Naive thymus-derived CD4-positive, alpha-beta T cell (primary cell): Measurements from ENCODE around the gene CLRN2. TPM values are rescaled to one million over a fixed set of nuclear protein-coding genes. Genes with fewer than 3 reads are reported as not detected.

ENCODE experiments used
- ATAC-seq: fragments of 150-1000 bp; cut with Tn5 transposase; 2 replicates; pipeline ENCODE4 v1.10.0; 2021; ENCODE audit warnings: mild to moderate bottlenecking, moderate library complexity
- CTCF ChIA-PET: fragments of 350-600 bp; sonication (Branson Sonifier 250); formaldehyde crosslinking; loops from one replicate; lab custom pipeline; 2021; ENCODE audit warnings: antibody characterized with exemption; lab: Charles Lee
- POLR2A ChIA-PET: fragments of 350-600 bp; sonication (Branson Sonifier 250); formaldehyde crosslinking; loops from one replicate; lab custom pipeline; 2021; ENCODE audit warnings: antibody characterized with exemption, inconsistent platforms; lab: Charles Lee
- DNase-seq, 9 donors: peaks; one replicate each; pipeline versions ENCODE4 v3.0.0 to v3.0.0-alpha.2; 2020 to 2022; ENCODE audit warnings: mixed read lengths in 1 of 9
- H3K27ac ChIP-seq: one replicate; pipeline ENCODE4 v1.7.0; 2013; ENCODE audit warnings: mild to moderate bottlenecking, low read depth, low read length, moderate library complexity
- H3K27me3 ChIP-seq, 2 donors: one replicate each; pipeline ENCODE4 v1.7.0; 2013; ENCODE audit warnings: low read length in 2 of 2, mild to moderate bottlenecking in 2 of 2, moderate library complexity in 2 of 2; ENCODE audit not compliant: control insufficient read depth in 2 of 2, insufficient read depth in 2 of 2
- H3K36me3 ChIP-seq, 3 experiments: 1 replicate in 2 of 3; 2 replicates in 1 of 3; pipeline ENCODE4 v1.7.0; 2013; ENCODE audit warnings: low read length in 3 of 3, mild to moderate bottlenecking in 3 of 3, moderate library complexity in 1 of 3; ENCODE audit not compliant: insufficient read depth in 3 of 3, control insufficient read depth in 2 of 3
- H3K4me1 ChIP-seq, 2 donors: one replicate each; pipeline ENCODE4 v1.7.0; 2013; ENCODE audit warnings: low read length in 2 of 2, mild to moderate bottlenecking in 2 of 2, moderate library complexity in 1 of 2; ENCODE audit not compliant: control insufficient read depth in 2 of 2, insufficient read depth in 2 of 2
- H3K4me3 ChIP-seq: 2 replicates; pipeline ENCODE4 v1.7.0; 2013; ENCODE audit warnings: mild to moderate bottlenecking, low read length
- H3K9me3 ChIP-seq, 3 experiments: 1 replicate in 2 of 3; 2 replicates in 1 of 3; pipeline ENCODE4 v1.7.0; 2013; ENCODE audit warnings: low read length in 3 of 3; ENCODE audit not compliant: control insufficient read depth in 2 of 3
- H3K27ac Mint-ChIP-seq, 9 donors: one replicate each; pipeline ENCODE4 v1.8.0; 2020 to 2022; ENCODE audit warnings: mixed read lengths in 9 of 9, mild to moderate bottlenecking in 8 of 9, moderate library complexity in 5 of 9, inconsistent platforms in 2 of 9
- H3K27me3 Mint-ChIP-seq, 5 donors: one replicate each; pipeline ENCODE4 v1.8.0; 2021 to 2022; ENCODE audit warnings: mixed read lengths in 5 of 5, mild to moderate bottlenecking in 1 of 5
- H3K36me3 Mint-ChIP-seq, 5 donors: one replicate each; pipeline ENCODE4 v1.8.0; 2020 to 2022; ENCODE audit warnings: mixed read lengths in 5 of 5, mild to moderate bottlenecking in 3 of 5, inconsistent platforms in 1 of 5
- H3K4me1 Mint-ChIP-seq, 7 donors: one replicate each; pipeline ENCODE4 v1.8.0; 2020 to 2022; ENCODE audit warnings: mixed read lengths in 7 of 7, mild to moderate bottlenecking in 3 of 7, inconsistent platforms in 1 of 7
- H3K4me3 Mint-ChIP-seq, 10 donors: one replicate each; pipeline ENCODE4 v1.8.0; 2020 to 2022; ENCODE audit warnings: mild to moderate bottlenecking in 10 of 10, mixed read lengths in 10 of 10, moderate library complexity in 6 of 10, inconsistent platforms in 2 of 10
- H3K9me3 Mint-ChIP-seq, 11 donors: one replicate each; pipeline ENCODE4 v1.8.0; 2020 to 2022; ENCODE audit warnings: mixed read lengths in 11 of 11, mild to moderate bottlenecking in 4 of 11, inconsistent platforms in 1 of 11, moderate library complexity in 1 of 11
- intact Hi-C, 2 donors: fragments of 100-400 bp; cut with micrococcal nuclease; formaldehyde crosslinking; loops; one replicate each; pipeline ENCODE4 v1.15.1; 2023
- polyA plus RNA-seq, 2 donors: library from polyadenylated mRNA; unstranded; fragments of 300-500 nt; fragmentation: Illumina TruSeq; gene quantifications; one replicate each; pipeline ENCODE4 v1.2.3, GENCODE V29; 2021
- total RNA-seq, 6 experiments: library from RNA in 5 of 6; stranded (reverse) in 5 of 6; gene quantifications; 1 replicate in 5 of 6; 2 replicates in 1 of 6; pipeline ENCODE4 v1.2.3 and lab custom pipeline; 2021 to 2026

CLRN2 gene, protein sequence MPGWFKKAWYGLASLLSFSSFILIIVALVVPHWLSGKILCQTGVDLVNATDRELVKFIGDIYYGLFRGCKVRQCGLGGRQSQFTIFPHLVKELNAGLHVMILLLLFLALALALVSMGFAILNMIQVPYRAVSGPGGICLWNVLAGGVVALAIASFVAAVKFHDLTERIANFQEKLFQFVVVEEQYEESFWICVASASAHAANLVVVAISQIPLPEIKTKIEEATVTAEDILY
- total RNA-seq (not detected), polyA plus RNA-seq (not detected), total RNA-seq (lab: John Stamatoyannopoulos, UW) (not detected)

- no peak within 1 kb of the TSS for H3K4me3 Mint-ChIP-seq
- no peak within 1 kb of the TSS for H3K4me3 ChIP-seq
- H3K9me3 ChIP-seq: no peaks in the 10 kb centered on the region
- CTCF ChIA-PET: no interaction called here
- no peak within 1 kb of the TSS for H3K27ac ChIP-seq
- peaks cover 9 to 10% of the 10 kb centered on the region in 2 donors for H3K4me1 ChIP-seq
- peaks cover 16 to 32% (median 28%) of the 10 kb centered on the region in 7 donors for H3K4me1 Mint-ChIP-seq
- ATAC-seq: no peak
- H3K36me3 Mint-ChIP-seq: no peaks in the 10 kb centered on the region
- H3K27me3 ChIP-seq: no peaks in the 10 kb centered on the region
- intact Hi-C loops: loop anchor here in 1 of 2 donors (5.0 kb wide), 1 partner anchor 1293 kb away; no protein-coding TSS in a partner anchor
- POLR2A ChIA-PET: no interaction called here
- no peaks in the 10 kb centered on the region for H3K36me3 ChIP-seq
- no peaks in the 10 kb centered on the region for H3K9me3 Mint-ChIP-seq
- H3K27ac Mint-ChIP-seq: peak within 1 kb of the TSS in 1 of 9 donors; percentile 13
- peaks cover 0 to 24% (median 12%) of the 10 kb centered on the region in 5 donors for H3K27me3 Mint-ChIP-seq
- DNase-seq: no peak
Observed at GRCh38 chr4:17514865-17515264, at the start of gene CLRN2. Gene CLRN2, plus strand, starts transcription at chr4:17515165. Its CDS starts 102 bp downstream, at chr4:17515267.

- no peaks in the 10 kb centered on the region for H3K9me3 Mint-ChIP-seq
- POLR2A ChIA-PET: no interaction called here
- no peaks in the 10 kb centered on the region for H3K27me3 Mint-ChIP-seq
- H3K4me1 Mint-ChIP-seq: peaks cover 0 to 3% (median 0%) of the 10 kb centered on the region in 7 donors
- no peak overlapping the region for H3K4me3 Mint-ChIP-seq
- Histone ChIP-seq H3K4me1 (no peaks in the 10 kb centered on the region), H3K27ac (no peak overlapping the region), H3K9me3 (no peaks in the 10 kb centered on the region), H3K36me3 (no peaks in the 10 kb centered on the region), H3K4me3 (no peak overlapping the region), H3K27me3 (no peaks in the 10 kb centered on the region)
- ATAC-seq: no peak
- DNase-seq: no peak
- H3K36me3 Mint-ChIP-seq: peaks cover 0 to 27% (median 15%) of the 10 kb centered on the region in 5 donors
- CTCF ChIA-PET: interaction anchor here (0.6 to 1.0 kb wide), 2 partner anchors 20 to 1588 kb away, joined by 3 read pairs; no protein-coding TSS in a partner anchor
- no peak overlapping the region for H3K27ac Mint-ChIP-seq
- intact Hi-C loops: no loop called here
Observed at GRCh38 chr4:17468619-17469221, 46.2 kb upstream of the CLRN2 start.

DNA sequence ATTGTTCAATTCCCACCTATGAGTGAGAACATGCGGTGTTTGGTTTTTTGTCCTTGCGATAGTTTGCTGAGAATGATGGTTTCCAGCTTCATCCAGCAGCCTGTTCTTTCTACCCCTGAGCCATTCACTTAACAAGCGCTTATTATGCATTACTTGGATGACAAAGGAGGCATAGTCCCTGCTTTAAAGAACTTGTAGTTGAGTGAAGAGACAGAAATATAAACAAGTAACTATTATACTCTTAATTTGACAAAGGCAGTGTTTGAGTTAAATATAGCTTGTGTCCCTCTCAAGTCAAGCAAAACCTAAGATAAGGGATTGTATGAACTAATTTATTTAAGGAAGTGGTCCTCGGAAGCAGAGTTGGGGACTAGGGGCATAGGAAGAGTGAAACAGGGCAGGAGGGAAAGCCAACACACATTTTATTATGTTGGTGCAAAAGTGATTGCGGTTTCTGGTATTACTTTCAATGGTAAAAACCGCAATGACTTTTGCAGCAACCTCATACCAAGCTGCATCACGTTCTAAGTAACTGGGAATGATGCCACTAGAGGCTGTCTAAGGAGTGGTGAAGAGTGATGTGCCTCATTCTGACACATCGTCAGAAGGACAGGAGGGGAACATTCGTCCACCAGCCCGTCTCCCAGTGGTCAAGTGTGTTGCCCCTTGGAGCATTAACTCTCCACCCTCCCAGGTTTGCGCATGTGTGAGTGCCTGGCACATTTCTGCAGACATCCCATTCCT, 44.9 kb upstream of the CLRN2 start:
- peaks cover 0 to 3% (median 0%) of the 10 kb centered on the region in 7 donors for H3K4me1 Mint-ChIP-seq
- intact Hi-C loops: loop anchor here in 1 of 2 donors (5.0 kb wide), 1 partner anchor 123 kb away; no protein-coding TSS in a partner anchor
- no peaks in the 10 kb centered on the region for H3K9me3 Mint-ChIP-seq
- no peak overlapping the region for H3K4me3 Mint-ChIP-seq
- DNase-seq (no peak), ATAC-seq (no peak)
- H3K27me3 Mint-ChIP-seq: no peaks in the 10 kb centered on the region
- ChIA-PET CTCF (interaction anchor here (1.1 kb wide), 1 partner anchor 59 kb away, joined by 4 read pairs; no protein-coding TSS in a partner anchor), POLR2A (no interaction called here)
- no peak overlapping the region for H3K27ac Mint-ChIP-seq
- no peaks in the 10 kb centered on the region for H3K4me1 ChIP-seq
- H3K9me3 ChIP-seq: no peaks in the 10 kb centered on the region
- H3K36me3 ChIP-seq: no peaks in the 10 kb centered on the region
- H3K4me3 ChIP-seq: no peak overlapping the region
- H3K27ac ChIP-seq: no peak overlapping the region
- peaks cover 0 to 14% (median 9%) of the 10 kb centered on the region in 5 donors for H3K36me3 Mint-ChIP-seq
- no peaks in the 10 kb centered on the region for H3K27me3 ChIP-seq

DNA sequence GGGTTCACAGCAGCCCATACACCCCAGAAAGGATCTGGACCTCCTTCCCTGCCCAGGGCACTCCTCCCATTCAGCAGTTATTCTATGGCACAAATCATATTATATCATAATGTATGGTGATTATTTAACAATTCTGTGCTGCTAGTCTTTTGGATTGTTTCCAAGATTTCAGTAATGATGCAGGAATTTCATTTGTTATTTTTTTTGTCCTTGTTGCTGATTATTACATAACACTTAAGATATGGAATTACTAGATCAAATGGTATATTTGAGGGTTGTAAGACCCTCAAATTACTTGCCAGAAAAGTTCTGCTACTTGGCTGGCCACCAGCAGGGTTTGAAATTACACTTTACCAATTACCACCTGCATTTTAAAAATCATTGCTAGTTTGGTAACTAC, 39.5 kb upstream of the CLRN2 start:
- Histone ChIP-seq H3K27me3 (no peaks in the 10 kb centered on the region), H3K4me3 (no peak overlapping the region), H3K36me3 (no peaks in the 10 kb centered on the region), H3K27ac (no peak overlapping the region), H3K9me3 (no peaks in the 10 kb centered on the region), H3K4me1 (no peaks in the 10 kb centered on the region)
- Mint-ChIP-seq H3K36me3 (peaks cover 0 to 12% (median 5%) of the 10 kb centered on the region in 5 donors), H3K9me3 (no peaks in the 10 kb centered on the region), H3K4me3 (no peak overlapping the region), H3K27me3 (no peaks in the 10 kb centered on the region), H3K4me1 (peaks cover 0 to 5% (median 0%) of the 10 kb centered on the region in 7 donors), H3K27ac (no peak overlapping the region)
- CTCF ChIA-PET: no interaction called here
- ATAC-seq: no peak
- no peak for DNase-seq
- POLR2A ChIA-PET: no interaction called here
- intact Hi-C loops: no loop called here

DNA sequence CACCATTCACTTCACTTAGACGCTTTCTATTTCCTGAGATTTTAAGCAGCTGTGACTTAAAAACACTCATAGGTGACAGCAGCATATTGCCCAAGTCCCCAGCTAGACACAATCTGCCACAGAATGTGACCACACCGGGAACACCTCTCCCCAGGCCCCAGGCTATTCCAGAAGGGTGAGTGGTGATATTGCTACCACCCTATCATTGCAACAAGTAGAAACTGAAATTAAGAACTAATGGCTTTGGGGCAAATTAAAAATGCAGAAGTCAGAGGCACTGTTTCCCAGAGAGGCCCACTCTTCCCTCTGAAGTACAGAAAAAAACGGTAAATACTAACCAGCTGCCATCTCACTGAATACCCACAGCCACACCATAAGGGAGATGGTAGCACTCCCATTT, 38.1 kb upstream of the CLRN2 start:
- no peak for DNase-seq

DNA sequence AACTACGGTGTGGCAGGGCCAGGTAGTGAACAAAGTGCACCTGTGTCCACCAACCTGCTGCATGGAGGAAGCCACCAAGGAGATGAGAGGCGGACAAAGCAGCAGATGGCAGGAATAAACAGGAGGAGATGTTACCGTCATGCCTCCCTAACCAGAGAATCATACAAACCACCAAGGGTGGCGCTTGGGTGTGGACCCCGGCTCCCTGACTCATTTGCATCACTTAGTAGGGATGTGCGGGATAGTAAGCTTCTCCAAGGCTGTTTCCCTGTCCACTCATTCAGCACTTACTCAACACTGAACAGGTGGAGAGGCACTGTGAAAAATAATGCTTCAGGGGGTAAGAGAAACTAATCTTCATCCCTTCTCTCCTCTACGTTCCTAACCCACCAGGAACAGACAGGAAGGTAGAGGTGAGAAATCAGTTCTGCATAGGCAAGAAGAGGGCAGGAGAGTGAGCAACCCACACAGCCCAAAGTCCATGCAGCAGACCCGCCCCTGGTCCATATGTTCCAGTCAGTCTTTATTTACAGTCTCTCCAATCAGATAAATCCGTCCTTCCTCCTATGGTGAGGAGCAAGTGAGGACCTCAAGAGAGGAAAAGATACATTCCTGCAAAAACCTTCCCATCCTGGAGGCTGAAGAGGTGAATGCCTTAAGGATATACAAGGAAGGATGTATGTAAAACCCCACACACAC, 37.0 kb upstream of the CLRN2 start:
- peaks cover 0 to 5% (median 0%) of the 10 kb centered on the region in 7 donors for H3K4me1 Mint-ChIP-seq
- POLR2A ChIA-PET: no interaction called here

More for the DNA sequence above, 38.1 kb upstream of the CLRN2 start:
- Histone ChIP-seq H3K4me3 (no peak overlapping the region), H3K9me3 (peaks cover 0 to 8% (median 0%) of the 10 kb centered on the region in 3 experiments), H3K27ac (no peak overlapping the region), H3K27me3 (no peaks in the 10 kb centered on the region), H3K36me3 (peaks cover 0 to 7% (median 0%) of the 10 kb centered on the region in 3 experiments), H3K4me1 (no peaks in the 10 kb centered on the region)
- no peaks in the 10 kb centered on the region for H3K27me3 Mint-ChIP-seq
- H3K4me1 Mint-ChIP-seq: peaks cover 0 to 5% (median 0%) of the 10 kb centered on the region in 7 donors
- H3K36me3 Mint-ChIP-seq: peaks cover 0 to 5% (median 0%) of the 10 kb centered on the region in 5 donors
- ATAC-seq: peak; percentile 45
- CTCF ChIA-PET: interaction anchor here (0.7 kb wide), 1 partner anchor 1103 kb away, joined by 7 read pairs; no protein-coding TSS in a partner anchor
- intact Hi-C loops: no loop called here
- no peaks in the 10 kb centered on the region for H3K9me3 Mint-ChIP-seq
- H3K27ac Mint-ChIP-seq: no peak overlapping the region
- POLR2A ChIA-PET: no interaction called here
- no peak overlapping the region for H3K4me3 Mint-ChIP-seq

More for the DNA sequence above, 37.0 kb upstream of the CLRN2 start:
- DNase-seq (no peak), ATAC-seq (no peak)
- Histone ChIP-seq H3K27ac (no peak overlapping the region), H3K27me3 (no peaks in the 10 kb centered on the region), H3K4me1 (no peaks in the 10 kb centered on the region), H3K4me3 (no peak overlapping the region), H3K36me3 (peaks cover 0 to 17% (median 0%) of the 10 kb centered on the region in 3 experiments), H3K9me3 (peaks cover 0 to 9% (median 0%) of the 10 kb centered on the region in 3 experiments)
- CTCF ChIA-PET: no interaction called here
- no peaks in the 10 kb centered on the region for H3K9me3 Mint-ChIP-seq
- peak overlapping the region in 1 of 9 donors; percentile 3 for H3K27ac Mint-ChIP-seq
- peaks cover 0 to 5% (median 0%) of the 10 kb centered on the region in 5 donors for H3K36me3 Mint-ChIP-seq
- no peaks in the 10 kb centered on the region for H3K27me3 Mint-ChIP-seq
- intact Hi-C loops: no loop called here
- H3K4me3 Mint-ChIP-seq: no peak overlapping the region
